ENCODE results near the gene RASSF7.

The RASSF7 gene

GRCh38 chr11:538431-539051 is 22.2 kb upstream of the RASSF7 start:
- no peaks in the 10 kb centered on the region for H3K9me3 ChIP-seq (ENCODE audit: control insufficient read depth, insufficient read depth, low read length)
- peaks cover under 1% of the 10 kb centered on the region; the same call in 1 of the 2 replicates for H3K36me3 ChIP-seq (ENCODE audit: insufficient read depth, low read length)
- H3K4me1 ChIP-seq (ENCODE audit: insufficient read depth, low read length), result no peaks in the 10 kb centered on the region
- no peak overlapping the region for H3K9ac ChIP-seq (ENCODE audit: low read depth, low read length)

- Histone ChIP-seq H3K4me1 (ENCODE audit: insufficient read depth, low read length) (no peaks in the 10 kb centered on the region), H3K36me3 (ENCODE audit: insufficient read depth, low read length) (no peaks in the 10 kb centered on the region), H3K9ac (ENCODE audit: low read depth, low read length) (no peak overlapping the region), H3K9me3 (ENCODE audit: control insufficient read depth, insufficient read depth, low read length) (no peaks in the 10 kb centered on the region)
Observed at GRCh38 chr11:539971-540481, 20.7 kb upstream of the RASSF7 start.

- Histone ChIP-seq H3K36me3 (ENCODE audit: insufficient read depth, low read length) (no peaks in the 10 kb centered on the region), H3K4me1 (ENCODE audit: insufficient read depth, low read length) (no peaks in the 10 kb centered on the region), H3K9ac (ENCODE audit: low read depth, low read length) (no peak overlapping the region), H3K9me3 (ENCODE audit: control insufficient read depth, insufficient read depth, low read length) (no peaks in the 10 kb centered on the region)
Observed at GRCh38 chr11:540583-541432, 20.0 kb upstream of the RASSF7 start.

- H3K36me3 ChIP-seq (ENCODE audit: insufficient read depth, low read length), result no peaks in the 10 kb centered on the region
Observed at GRCh38 chr11:541433-541885, 19.3 kb upstream of the RASSF7 start.

GRCh38 chr11:544817-545166 is 16.0 kb upstream of the RASSF7 start:
- Histone ChIP-seq H3K36me3 (ENCODE audit: insufficient read depth, low read length) (no peaks in the 10 kb centered on the region), H3K9ac (ENCODE audit: low read depth, low read length) (no peak overlapping the region), H3K4me1 (ENCODE audit: insufficient read depth, low read length) (no peaks in the 10 kb centered on the region), H3K9me3 (ENCODE audit: control insufficient read depth, insufficient read depth, low read length) (no peaks in the 10 kb centered on the region)

More at GRCh38 chr11:541433-541885, 19.3 kb upstream of the RASSF7 start:
- H3K9ac ChIP-seq (ENCODE audit: low read depth, low read length), result no peak overlapping the region
- no peaks in the 10 kb centered on the region for H3K4me1 ChIP-seq (ENCODE audit: insufficient read depth, low read length)
- no peaks in the 10 kb centered on the region for H3K9me3 ChIP-seq (ENCODE audit: control insufficient read depth, insufficient read depth, low read length)

- Histone ChIP-seq H3K36me3 (ENCODE audit: insufficient read depth, low read length) (no peaks in the 10 kb centered on the region), H3K9ac (ENCODE audit: low read depth, low read length) (no peak overlapping the region)
Observed at GRCh38 chr11:545171-545570, 15.6 kb upstream of the RASSF7 start.

GRCh38 chr11:548700-549603 is 11.8 kb upstream of the RASSF7 start:
- H3K4me1 ChIP-seq (ENCODE audit: insufficient read depth, low read length), result no peaks in the 10 kb centered on the region
- H3K36me3 ChIP-seq (ENCODE audit: insufficient read depth, low read length), result no peaks in the 10 kb centered on the region
- no peaks in the 10 kb centered on the region for H3K9me3 ChIP-seq (ENCODE audit: control insufficient read depth, insufficient read depth, low read length)
- no peak overlapping the region for H3K9ac ChIP-seq (ENCODE audit: low read depth, low read length)

More at GRCh38 chr11:545171-545570, 15.6 kb upstream of the RASSF7 start:
- Histone ChIP-seq H3K9me3 (ENCODE audit: control insufficient read depth, insufficient read depth, low read length) (no peaks in the 10 kb centered on the region), H3K4me1 (ENCODE audit: insufficient read depth, low read length) (no peaks in the 10 kb centered on the region)

- Histone ChIP-seq H3K9me3 (ENCODE audit: control insufficient read depth, insufficient read depth, low read length) (no peaks in the 10 kb centered on the region), H3K9ac (ENCODE audit: low read depth, low read length) (no peak overlapping the region), H3K36me3 (ENCODE audit: insufficient read depth, low read length) (no peaks in the 10 kb centered on the region), H3K4me1 (ENCODE audit: insufficient read depth, low read length) (no peaks in the 10 kb centered on the region)
Observed at GRCh38 chr11:550021-550745, 10.6 kb upstream of the RASSF7 start.

GRCh38 chr11:550746-551085 is 10.1 kb upstream of the RASSF7 start:
- Histone ChIP-seq H3K4me1 (ENCODE audit: insufficient read depth, low read length) (no peaks in the 10 kb centered on the region), H3K9ac (ENCODE audit: low read depth, low read length) (no peak overlapping the region), H3K9me3 (ENCODE audit: control insufficient read depth, insufficient read depth, low read length) (no peaks in the 10 kb centered on the region), H3K36me3 (ENCODE audit: insufficient read depth, low read length) (no peaks in the 10 kb centered on the region)

- no peaks in the 10 kb centered on the region for H3K4me1 ChIP-seq (ENCODE audit: insufficient read depth, low read length)
- no peaks in the 10 kb centered on the region for H3K36me3 ChIP-seq (ENCODE audit: insufficient read depth, low read length)
- no peak overlapping the region for H3K9ac ChIP-seq (ENCODE audit: low read depth, low read length)
- H3K9me3 ChIP-seq (ENCODE audit: control insufficient read depth, insufficient read depth, low read length), result no peaks in the 10 kb centered on the region
Observed at GRCh38 chr11:551131-551530, 9.6 kb upstream of the RASSF7 start.

- no peak overlapping the region for H3K9ac ChIP-seq (ENCODE audit: low read depth, low read length)
- H3K4me1 ChIP-seq (ENCODE audit: insufficient read depth, low read length), result no peaks in the 10 kb centered on the region
Observed at GRCh38 chr11:551596-551995, 9.2 kb upstream of the RASSF7 start.

GRCh38 chr11:553083-553987 is 7.4 kb upstream of the RASSF7 start:
- Histone ChIP-seq H3K36me3 (ENCODE audit: insufficient read depth, low read length) (no peaks in the 10 kb centered on the region), H3K9me3 (ENCODE audit: control insufficient read depth, insufficient read depth, low read length) (no peaks in the 10 kb centered on the region), H3K9ac (ENCODE audit: low read depth, low read length) (no peak overlapping the region), H3K4me1 (ENCODE audit: insufficient read depth, low read length) (peaks cover 5% of the 10 kb centered on the region; the same call in 1 of the 2 replicates)

More at GRCh38 chr11:551596-551995, 9.2 kb upstream of the RASSF7 start:
- no peaks in the 10 kb centered on the region for H3K36me3 ChIP-seq (ENCODE audit: insufficient read depth, low read length)
- no peaks in the 10 kb centered on the region for H3K9me3 ChIP-seq (ENCODE audit: control insufficient read depth, insufficient read depth, low read length)

GRCh38 chr11:553988-554340 is 6.8 kb upstream of the RASSF7 start:
- H3K9me3 ChIP-seq (ENCODE audit: control insufficient read depth, insufficient read depth, low read length), result no peaks in the 10 kb centered on the region
- peaks cover 5% of the 10 kb centered on the region; the same call in 1 of the 2 replicates for H3K4me1 ChIP-seq (ENCODE audit: insufficient read depth, low read length)
- no peaks in the 10 kb centered on the region for H3K36me3 ChIP-seq (ENCODE audit: insufficient read depth, low read length)
- H3K9ac ChIP-seq (ENCODE audit: low read depth, low read length), result no peak overlapping the region; the same call in 1 of the 2 replicates
